Measurements from ENCODE around the gene OR52I1.

DNA sequence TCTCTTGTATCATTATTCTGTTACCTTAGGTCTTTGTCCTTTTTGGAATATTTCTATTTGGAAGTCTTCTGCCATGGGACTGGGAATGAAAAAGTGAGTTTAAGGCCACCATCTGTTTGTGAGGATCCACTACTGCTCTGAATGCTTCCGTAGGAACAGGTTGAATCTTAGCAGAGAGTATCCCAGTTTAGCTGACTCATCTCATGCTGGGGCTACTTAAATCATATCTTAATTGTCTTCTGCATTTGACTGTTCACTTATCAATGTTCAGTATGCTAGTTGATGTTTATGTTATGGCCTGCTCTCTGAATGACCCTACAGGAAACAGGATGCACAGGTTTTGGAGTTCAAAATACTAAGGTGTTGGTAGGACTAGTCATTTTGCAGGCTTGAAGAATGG, 13.7 kb upstream of the OR52I1 start:
- no peak for TF ChIP-seq POLR2A (IDR thresholded peaks at IDR 0.05; ENCODE audit: low read length)
- no peak for TF ChIP-seq GATA1 (IDR thresholded peaks at IDR 0.05; ENCODE audit: low read depth, low read length)

All from erythroblast (primary cell).